Stimulated activated CD4-positive, alpha-beta T cell treated with anti-CD3 and anti-CD28 coated beads, Interleukin-1b, Interleukin-23, amount 100 ng/mL, for 4 hours (primary cell): ENCODE data around the gene HAL.

ENCODE experiments used
- DNase-seq, 2 donors: peaks; one replicate each; pipeline ENCODE4 v3.0.0-alpha.2; 2020; ENCODE audit warnings: low read depth in 2 of 2

Gene HAL, protein sequence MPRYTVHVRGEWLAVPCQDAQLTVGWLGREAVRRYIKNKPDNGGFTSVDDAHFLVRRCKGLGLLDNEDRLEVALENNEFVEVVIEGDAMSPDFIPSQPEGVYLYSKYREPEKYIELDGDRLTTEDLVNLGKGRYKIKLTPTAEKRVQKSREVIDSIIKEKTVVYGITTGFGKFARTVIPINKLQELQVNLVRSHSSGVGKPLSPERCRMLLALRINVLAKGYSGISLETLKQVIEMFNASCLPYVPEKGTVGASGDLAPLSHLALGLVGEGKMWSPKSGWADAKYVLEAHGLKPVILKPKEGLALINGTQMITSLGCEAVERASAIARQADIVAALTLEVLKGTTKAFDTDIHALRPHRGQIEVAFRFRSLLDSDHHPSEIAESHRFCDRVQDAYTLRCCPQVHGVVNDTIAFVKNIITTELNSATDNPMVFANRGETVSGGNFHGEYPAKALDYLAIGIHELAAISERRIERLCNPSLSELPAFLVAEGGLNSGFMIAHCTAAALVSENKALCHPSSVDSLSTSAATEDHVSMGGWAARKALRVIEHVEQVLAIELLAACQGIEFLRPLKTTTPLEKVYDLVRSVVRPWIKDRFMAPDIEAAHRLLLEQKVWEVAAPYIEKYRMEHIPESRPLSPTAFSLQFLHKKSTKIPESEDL

DNA sequence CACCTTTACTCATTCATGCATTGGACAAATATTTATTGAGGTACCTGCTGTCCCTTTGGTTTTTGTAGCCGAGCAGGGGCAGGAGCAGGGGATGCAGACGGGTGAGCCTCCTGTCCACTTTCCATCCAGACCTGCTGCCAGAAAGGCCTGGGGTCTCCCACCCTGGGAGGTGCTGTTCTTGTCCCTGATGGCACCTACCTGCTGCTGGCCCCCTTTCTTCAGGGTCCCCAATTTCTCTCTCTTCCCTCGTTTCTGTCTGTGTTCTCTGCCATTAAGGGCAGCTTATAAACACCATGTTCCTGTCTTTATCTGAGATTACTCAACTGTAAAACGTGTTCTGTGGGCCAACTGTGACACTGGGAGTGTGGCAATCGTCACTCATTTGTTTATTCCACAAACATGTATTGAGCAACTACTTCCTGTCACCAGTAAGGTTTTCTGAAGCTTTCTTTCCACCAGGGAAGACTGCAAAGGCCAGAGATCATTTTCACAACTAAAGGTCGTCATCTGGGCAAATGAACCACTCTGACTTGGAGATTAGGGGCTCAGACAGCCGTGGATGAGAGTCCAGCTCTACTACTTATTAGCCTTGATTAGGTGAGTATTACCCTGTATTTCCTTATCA lies at the start of gene HAL:
Gene HAL (minus strand): TSS at position 311 of the 625 bp plus-strand sequence. CDS start 434 bp downstream, outside the sequence.
- no peak for DNase-seq

DNA sequence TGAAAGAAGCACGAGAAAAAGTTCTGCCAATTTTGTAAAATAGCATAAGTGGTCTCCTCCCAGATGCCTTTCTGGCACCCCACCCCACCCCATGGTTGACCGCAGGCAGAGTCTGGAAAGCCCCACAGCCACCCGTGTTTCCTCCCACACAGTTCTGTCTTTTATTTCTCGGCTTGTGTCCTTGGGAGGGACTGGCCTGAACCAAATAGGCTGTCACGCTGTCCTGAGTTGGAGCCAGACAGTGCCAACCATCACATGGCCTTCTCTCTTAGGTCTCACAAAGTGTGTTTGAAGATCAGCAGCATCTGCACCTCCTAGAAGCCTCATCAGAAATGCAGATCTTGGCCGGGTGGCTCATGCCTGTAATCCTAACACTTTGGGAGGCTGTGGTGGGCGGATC lies 49.4 kb upstream of the HAL start:
- DNase-seq = no peak

DNA sequence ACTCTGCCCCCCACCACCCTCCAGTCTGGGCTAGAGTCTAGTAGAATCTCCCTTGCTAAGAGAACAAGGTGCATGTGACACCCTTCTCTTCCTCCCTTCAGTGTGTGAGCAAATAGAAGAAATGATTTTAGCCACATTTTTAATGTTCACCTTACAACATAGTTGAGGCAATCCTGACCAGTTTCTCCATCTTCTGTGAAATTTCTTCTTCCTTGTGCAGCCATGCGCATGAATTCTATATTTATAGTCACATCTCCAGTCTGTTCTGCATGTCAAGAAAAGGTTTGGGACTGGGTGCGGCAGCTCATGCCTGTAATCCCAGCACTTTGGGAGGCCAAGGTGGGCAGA lies 48.8 kb upstream of the HAL start:
- no peak for DNase-seq

DNA sequence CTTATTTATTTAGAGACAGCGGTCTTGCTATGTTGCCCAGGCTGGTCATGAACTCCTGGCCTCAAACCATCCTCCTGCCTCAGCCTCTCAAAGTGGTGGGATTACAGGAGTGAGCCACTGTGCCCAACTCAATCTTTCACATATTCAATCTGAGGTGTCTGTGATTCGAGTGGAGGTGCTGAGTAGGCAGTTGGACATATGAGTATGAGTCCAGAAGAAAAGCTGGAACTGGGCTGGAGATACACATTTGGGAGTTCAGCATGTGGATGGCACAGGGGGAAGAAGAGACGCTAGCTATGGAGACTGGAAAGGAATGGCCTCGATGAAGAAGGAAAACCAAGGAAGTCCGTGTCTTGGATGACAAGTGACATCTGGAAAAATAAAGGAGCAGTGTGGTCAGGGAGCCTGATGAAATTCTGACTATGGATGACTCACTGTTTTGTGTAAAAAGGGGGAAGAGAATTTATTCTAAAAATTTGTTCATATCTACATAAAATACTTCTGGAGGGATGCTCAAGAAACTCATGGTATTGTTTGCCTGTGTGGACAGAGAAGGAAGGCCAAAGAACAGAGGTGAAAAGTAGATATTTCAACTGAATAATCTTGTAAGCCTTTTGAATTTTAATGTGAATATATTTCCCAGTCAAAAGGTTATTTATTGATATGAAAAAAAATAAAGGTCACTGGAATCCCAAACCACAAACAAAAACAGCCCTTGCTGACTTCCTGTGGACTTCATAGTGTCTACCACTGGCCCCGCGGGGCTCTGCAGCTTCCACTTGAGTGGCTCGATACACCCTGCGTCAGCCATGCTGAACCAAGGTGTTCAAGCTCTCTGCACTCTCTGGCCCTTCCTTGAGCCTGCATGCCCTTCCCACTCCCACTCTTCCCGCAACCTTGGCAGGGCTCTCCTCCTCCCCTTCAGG lies 48.1 kb upstream of the HAL start:
- DNase-seq = no peak

DNA sequence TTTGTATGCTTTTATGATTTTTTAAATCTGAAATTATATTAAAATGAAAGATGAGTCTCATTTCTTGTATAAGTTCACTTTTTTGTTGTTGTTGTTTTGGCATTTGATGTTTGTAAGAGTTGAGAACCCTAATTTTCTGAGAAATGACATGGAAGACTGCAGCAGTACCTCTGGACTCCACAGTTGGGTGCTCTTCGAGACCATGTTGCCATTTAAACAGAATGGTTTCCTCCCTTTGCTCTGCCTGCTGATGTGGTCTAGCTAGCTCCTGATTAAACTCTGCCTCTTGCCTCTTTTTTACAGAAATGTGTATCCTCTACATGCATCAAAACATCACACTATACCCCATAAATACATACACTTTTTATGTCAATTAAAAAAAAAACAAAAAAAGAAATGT lies 45.0 kb upstream of the HAL start:
- no peak for DNase-seq

DNA sequence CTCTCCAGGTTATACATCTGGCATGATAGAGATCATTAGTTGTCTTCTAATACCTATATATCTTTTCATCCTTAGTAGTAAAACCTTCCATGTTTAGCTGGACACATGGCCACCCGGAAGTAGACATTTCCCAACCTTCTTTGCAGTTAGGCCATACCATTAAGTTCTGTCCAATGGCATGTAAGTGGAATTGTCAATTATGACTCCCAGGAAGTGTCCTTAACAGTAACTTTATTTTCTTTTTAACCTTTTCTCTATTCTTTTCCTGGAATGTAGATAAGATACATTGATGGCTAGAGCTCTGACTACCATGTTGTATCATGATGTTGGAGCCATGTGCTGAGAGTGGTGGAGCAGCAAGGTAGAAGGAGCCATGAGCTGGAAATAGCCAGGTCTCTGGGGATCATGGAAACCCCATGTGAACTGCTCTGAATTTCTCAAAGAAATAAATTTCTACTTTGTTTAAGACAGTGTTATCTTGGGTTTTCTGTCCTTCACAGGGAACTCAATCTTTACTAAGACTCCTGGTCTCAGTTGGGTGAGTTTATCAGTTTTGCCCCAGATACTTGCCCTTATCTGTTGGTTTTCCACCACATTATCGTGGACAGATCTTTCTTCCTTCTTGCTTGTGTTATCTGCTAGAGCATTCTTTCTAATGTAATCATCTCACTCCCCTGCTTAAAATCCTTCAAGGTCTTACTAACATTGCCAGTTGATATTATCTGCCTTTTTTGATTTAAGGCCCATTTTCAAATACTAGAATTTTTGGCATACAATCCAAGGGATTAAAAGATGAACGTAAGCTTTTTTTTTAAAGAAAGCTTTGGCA lies 44.4 kb upstream of the HAL start:
- DNase-seq = no peak

DNA sequence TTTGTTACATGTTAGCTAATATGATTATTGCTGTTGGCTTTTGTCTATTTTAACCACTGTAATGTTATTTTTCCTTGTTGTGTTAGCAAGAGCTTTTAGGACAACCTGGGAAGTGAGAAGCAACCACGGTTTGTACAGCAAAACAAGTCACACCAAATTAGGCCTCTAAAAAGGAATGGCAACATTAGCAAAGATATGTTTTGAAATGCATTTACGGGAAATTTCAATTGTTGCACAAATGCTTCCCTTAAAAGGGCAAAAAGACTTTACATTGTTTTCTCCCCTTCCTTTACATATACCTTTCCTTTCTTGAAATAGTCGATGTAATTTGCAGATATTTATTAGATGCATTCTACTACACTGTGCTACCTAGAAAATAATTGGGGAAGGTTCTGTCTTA lies 43.4 kb upstream of the HAL start:
- DNase-seq = no peak

DNA sequence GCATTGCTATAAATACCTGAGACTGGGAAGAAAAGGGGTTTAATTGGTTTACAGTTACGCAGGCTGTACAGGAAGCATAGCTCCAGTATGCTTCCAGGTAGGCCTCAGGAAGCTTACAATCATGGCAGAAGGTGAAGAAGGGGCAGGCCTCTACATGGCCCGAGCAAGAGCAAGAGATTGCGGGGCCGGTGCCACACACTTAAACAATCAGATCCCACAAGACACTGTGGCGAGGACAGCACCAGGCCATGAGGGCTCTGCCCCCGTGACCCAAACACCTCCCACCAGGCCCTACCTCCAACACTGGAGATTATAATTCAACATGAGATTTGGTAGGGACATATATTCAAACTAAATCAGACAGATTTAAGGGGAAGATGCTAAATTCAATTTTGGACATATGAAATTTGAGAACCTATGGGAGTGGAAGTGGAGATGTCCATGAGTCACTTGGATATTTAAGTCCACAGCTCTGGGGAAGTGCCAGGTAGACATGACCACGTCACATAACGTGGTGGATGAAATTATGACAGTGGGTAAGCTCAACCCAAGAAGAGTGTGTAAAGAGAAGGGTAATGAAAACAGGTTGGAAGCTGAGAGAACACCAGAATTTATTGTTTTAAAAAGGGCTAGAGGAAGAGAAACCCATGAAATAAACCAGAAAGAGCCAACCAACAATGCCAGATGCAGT lies 40.8 kb upstream of the HAL start:
- DNase-seq = no peak

DNA sequence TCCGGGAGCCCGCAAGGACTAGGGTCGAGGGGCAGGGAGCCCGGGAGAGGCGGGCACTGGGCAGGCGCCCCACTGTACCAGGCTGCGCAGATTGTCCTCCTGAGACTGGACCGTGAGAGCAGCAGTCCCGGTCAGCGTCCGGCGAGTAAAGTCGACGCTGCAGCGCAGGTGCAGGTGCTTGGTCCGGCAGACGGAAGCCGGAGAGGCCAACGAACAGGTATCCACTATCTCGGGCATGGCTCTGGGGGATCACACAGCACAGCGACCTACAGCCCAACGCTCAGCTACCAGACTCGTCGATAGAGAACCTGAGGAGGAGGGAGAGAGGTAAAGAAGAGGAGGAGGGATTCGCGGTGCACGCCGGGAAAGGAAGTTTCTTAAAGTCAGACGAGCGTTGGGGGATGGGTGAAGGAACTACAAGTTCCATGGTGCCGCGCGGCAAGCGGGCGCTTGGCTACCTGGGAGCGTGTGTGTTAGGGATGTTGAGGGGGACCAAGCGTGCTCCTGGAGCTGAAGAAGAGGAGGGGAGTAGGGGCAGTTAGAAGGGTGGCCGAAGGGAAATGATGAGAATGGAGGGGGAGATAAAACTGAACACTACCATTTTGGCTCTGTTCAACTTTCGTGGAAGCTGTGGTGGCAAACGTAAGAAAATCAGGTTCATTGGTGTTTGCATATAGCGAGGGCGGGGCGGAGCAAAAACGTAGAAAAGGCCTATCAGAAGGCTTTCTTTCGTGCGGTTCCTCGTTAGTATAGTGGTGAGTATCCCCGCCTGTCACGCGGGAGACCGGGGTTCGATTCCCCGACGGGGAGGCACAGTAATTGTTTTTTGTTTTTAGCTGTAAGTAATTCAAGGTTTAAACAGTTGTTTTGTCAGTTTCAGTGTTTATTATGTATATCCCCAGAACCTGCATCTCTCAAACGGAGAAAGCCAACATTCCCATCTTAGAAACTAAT lies 39.4 kb upstream of the HAL start, which contains the start of gene LTA4H:
Gene LTA4H (minus strand): TSS at position 305 of the 954 bp plus-strand sequence. CDS start 68 bp downstream, at position 237.
- peak; percentile 85 to 95 for DNase-seq

DNA sequence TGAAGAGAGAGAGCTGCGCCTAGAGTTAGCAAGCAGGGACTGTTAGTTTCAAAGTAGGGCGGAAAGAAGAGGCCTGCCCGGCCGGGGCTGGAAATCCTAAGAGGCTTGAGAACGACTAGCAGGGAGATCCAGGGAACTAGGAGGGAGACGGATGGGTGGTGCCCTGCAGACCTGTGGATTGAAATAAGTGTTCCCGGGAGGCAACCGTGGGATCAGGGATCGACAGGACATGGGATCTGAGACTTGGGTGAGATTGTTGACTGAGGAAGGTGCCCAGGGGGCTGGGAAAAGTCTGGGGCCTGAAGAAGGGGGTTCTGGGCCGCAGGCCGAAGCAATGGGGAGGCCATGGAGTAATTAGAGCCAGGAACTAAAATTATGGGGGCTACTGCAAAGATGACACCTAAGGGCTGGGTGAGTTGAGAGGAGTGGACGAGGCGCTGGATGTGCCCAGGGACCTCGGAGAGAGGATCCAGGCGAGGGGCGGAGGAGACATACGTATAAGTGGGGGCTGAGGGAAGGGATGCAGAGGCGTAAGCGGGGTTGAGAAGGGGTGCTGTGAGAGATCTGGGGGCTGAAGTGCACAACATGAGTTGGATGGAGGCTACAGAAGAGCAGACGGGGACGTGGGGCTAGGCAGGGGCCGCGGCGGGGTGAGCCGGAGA lies 38.6 kb upstream of the HAL start:
- peak in 1 of 2 donors; percentile 10 for DNase-seq

DNA sequence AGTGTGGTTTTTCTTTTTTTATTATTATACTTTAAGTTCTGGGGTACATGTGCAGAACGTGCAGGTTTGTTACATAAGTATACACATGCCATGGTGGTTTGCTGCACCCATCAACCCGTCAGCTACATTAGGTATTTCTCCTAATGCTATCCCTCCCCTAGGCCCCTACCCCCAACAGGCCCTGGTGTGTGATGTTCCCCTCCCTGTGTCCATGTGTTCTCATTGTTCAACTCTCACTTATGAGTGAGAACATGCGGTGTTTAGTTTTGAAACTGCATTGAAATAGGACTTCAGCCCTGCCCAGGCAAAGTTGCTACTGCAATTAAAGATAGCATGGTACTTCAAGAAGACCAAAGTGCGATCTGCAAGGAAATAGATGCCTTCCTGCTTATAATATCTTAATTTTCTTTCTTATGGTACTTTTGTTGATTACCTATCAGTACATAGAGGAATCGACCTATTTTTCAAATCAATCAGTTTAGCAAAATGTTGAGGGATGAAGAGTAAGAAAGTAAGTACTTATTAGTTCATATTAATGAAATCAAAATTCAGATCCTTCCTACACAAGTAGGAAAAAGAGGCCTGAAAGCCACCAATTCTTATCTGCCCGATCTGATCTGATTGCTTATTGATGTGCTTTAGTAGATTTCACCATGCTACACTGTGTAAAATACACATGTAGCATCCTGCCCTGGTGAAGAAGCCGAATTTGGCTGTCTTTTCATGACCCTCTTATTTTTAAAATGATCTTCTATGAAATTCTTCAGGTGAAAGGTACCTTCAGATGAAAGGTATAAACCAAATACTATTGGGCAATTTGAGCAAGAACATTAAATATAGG lies 37.6 kb upstream of the HAL start:
- DNase-seq = no peak

DNA sequence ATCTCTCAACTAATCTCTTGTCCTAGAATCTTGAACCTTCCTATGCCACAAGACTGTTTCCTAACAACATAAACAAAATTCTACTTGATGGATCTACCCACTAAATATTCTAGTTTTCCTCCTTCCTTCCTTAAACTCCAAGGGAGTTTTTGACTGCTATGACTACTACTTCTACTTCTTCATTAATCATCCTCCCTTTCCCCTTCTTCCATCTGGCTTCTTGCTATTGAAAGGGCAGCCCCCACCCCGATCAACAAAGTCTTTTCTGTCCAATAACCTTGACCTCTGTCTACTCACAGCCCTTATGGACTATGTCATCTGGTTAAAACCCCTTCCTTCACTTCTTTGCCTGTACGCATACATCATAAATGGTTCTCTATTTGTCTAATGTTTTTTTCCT lies 33.7 kb upstream of the HAL start:
- DNase-seq = no peak

DNA sequence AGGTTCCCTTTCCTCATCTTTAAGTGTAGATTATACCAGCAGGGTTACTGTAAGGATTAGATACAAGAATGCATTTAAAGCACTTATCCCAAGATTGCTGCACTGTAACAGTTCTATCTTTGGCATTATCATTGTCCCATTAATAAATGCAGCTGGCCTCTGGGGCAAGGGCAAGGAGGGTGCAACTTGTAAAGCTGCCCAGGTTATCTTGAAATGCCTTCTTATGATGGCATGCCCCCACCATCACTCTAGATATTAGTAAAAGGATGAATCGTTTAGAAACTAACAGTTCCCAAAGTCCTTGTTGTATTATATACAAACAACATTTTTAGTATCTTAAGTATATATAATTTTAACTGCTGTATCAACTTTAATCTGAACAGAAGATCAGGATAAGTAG lies 32.4 kb upstream of the HAL start:
- DNase-seq = no peak

DNA sequence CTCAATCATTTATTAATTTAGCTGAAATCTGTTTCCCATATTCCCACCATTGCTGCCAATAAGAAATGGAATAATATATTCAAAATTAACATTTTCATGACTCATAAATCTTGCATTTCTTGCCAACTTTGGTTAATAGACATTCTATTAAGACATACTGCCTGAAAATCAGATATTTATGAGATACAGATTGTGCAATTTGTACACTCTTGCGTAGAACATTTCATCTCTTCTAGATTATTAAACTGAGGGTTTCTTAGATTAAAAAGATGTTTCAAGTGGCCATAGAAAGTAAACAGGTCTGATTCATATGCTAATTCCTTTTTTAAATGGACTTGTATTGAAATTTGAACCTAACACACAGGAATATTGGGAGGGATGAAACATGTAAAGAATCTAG lies 30.2 kb upstream of the HAL start:
- no peak for DNase-seq

DNA sequence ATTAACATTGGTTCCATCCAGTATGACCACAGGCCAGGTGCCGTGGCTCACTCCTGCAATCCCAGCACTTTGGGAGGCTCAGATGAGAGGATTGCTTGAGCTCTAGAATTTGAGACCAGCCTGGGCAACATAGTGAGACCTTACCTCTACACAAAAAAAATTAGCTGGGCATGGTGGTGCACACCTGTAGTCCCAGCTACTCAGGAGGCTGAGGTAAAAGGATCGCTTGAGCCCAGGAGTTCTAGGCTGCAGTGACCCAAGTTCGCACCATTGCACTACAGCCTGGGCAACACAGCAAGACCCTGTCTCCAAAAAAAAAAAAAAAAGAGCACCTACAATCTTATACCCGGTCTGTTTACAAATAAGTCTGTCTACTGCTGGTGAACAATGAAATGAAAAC lies 29.4 kb upstream of the HAL start:
- DNase-seq = no peak

DNA sequence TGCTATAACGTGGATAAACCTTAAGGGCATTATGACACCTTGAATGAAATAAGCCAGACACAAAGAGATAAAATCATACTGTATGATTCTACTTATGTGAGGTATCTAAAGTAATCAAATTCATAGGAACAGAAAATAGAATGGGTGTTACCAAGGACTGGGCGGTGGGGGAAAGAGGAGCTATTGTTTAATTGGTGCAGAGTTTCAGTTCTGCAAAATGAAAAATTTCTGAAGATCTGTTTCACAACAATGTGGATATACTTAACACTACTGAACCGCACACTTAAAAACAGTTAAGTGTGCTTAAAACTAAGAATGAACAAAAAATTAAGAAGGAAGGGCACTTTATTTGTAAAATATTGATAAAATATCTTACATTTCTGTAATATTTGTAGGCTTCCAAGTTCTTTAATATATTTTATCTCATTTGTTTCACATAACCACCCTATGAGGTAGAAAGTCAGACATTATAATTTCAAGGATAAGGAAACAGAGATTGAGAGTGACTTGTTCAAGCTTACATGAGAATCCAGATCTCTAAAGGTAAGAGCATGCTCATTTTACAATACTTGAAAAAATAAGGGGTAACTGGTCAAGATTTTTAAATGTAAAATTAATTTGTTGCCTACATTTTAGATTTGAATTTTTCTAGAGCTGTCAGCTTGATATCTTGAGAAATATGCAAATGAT lies 24.3 kb upstream of the HAL start:
- no peak for DNase-seq

DNA sequence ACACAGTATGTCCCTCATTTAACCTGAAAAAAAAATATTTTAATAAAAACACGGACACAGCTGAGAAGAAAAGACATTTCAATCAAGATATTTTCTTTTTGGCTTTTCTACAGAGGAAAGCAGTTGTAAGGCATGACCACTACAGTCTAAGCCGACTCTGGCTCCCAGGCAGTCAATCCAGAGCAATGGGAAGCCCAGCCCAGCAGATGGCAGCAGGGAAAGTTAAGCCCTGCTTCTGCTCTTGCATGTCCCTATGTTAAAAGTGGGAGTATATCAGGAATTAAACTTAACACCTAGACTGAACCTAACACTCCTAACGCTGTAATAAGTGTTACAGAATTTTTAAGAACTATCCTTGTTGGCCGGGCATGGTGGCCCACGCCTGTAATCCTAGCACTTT lies 19.5 kb upstream of the HAL start:
- DNase-seq = no peak
